ENCODE measurements around the gene CGB5.

The CGB5 gene

GRCh38 chr19:49017041-49017665 lies 26.5 kb upstream of the CGB5 start, which contains the start of gene LHB:
TSS of gene LHB (minus strand) at chr19:49017091. CDS start at chr19:49017081, 10 bp downstream.
- Histone ChIP-seq H3K4me1 (ENCODE audit: control insufficient read depth, insufficient read depth, low read length) (peaks cover 8% of the 10 kb centered on the region), H3K4me3 (ENCODE audit: low read depth, low read length) (peak within 1 kb of the TSS; percentile 24), H3K27ac (ENCODE audit: extremely low read depth, low read depth, low read length) (no peak within 1 kb of the TSS; the same call in 1 of the 2 replicates), H3K36me3 (ENCODE audit: control insufficient read depth in 2 of 2, insufficient read depth in 1 of 2, low read length in 2 of 2) (peaks cover 11 to 38% of the 10 kb centered on the region in 2 experiments; a peak in 2 of 3 replicates), H3K9me3 (ENCODE audit: control insufficient read depth, insufficient read depth, low read depth, low read length) (no peaks in the 10 kb centered on the region)
- no peak for TF ChIP-seq ZNF580 (tag by site-specific recombination; IDR thresholded peaks at IDR 0.05)
- TF ChIP-seq KLF9 (tag by site-specific recombination; IDR thresholded peaks at IDR 0.05; ENCODE audit: low read depth) = no peak
- TF ChIP-seq ZBTB11 (tag by site-specific recombination; conservative IDR thresholded peaks at IDR 0.05; ENCODE audit: low read depth) = no peak
- no peak for TF ChIP-seq TRIM28 (IDR thresholded peaks at IDR 0.05; ENCODE audit: borderline replicate concordance, low read length)
- no peak for TF ChIP-seq SCRT2 (tag by site-specific recombination; IDR thresholded peaks at IDR 0.05)
- TF ChIP-seq ZNF18 (tag by site-specific recombination; IDR thresholded peaks at IDR 0.05) = no peak
- no peak for TF ChIP-seq ZNF558 (tag by site-specific recombination; IDR thresholded peaks at IDR 0.05)
- TF ChIP-seq ZNF391 (tag by site-specific recombination; IDR thresholded peaks at IDR 0.05; ENCODE audit: borderline replicate concordance, low read depth) = no peak
- TF ChIP-seq EGR2 (tag by site-specific recombination; IDR thresholded peaks at IDR 0.05; ENCODE audit: low read depth) = no peak
- TF ChIP-seq ZNF704 (tag by site-specific recombination; IDR thresholded peaks at IDR 0.05) = no peak
- TF ChIP-seq ZNF837 (tag by site-specific recombination; IDR thresholded peaks at IDR 0.05) = no peak
- TF ChIP-seq ZNF529 (tag by site-specific recombination; IDR thresholded peaks at IDR 0.05; ENCODE audit: insufficient replicate concordance) = no peak
- TF ChIP-seq ZXDB (tag by site-specific recombination; IDR thresholded peaks at IDR 0.05) = no peak
- CTCF ChIA-PET = interaction anchor here (0.5 to 3.1 kb wide), 9 partner anchors 9 to 229 kb away, joined by 3 to 26 read pairs (median 4); partner anchors contain the start of gene CGB2
- POLR2A ChIA-PET = interaction anchor here (0.6 to 1.5 kb wide), 2 partner anchors 24 to 1582 kb away, joined by 7 to 8 read pairs; partner anchors contain the start of genes GYS1 and RUVBL2

GRCh38 chr19:49017666-49018351 lies 25.8 kb upstream of the CGB5 start:
- no peaks in the 10 kb centered on the region for H3K9me3 ChIP-seq (ENCODE audit: control insufficient read depth, insufficient read depth, low read depth, low read length)
- H3K27ac ChIP-seq (ENCODE audit: extremely low read depth, low read depth, low read length) = no peak overlapping the region; the same call in 1 of the 2 replicates
- CTCF ChIA-PET = interaction anchor here (0.6 to 3.1 kb wide), 12 partner anchors 9 to 229 kb away, joined by 3 to 26 read pairs (median 4); partner anchors contain the start of gene CGB2
- H3K4me1 ChIP-seq (ENCODE audit: control insufficient read depth, insufficient read depth, low read length) = peaks cover 8% of the 10 kb centered on the region
- peak overlapping the region; percentile 24 for H3K4me3 ChIP-seq (ENCODE audit: low read depth, low read length)
- peaks cover 8 to 32% of the 10 kb centered on the region in 2 experiments; a peak in 2 of 3 replicates for H3K36me3 ChIP-seq (ENCODE audit: control insufficient read depth in 2 of 2, insufficient read depth in 1 of 2, low read length in 2 of 2)
- POLR2A ChIA-PET = interaction anchor here (0.6 to 1.6 kb wide), 3 partner anchors 24 to 1583 kb away, joined by 5 to 8 read pairs (median 7); partner anchors contain the start of genes GYS1 and RUVBL2
- no peak for TF ChIP-seq ZBTB8A (tag by site-specific recombination; IDR thresholded peaks at IDR 0.05)
- no peak for TF ChIP-seq ZNF544 (tag by site-specific recombination; IDR thresholded peaks at IDR 0.05)
- TF ChIP-seq ZBTB44 (tag by site-specific recombination; IDR thresholded peaks at IDR 0.05) = no peak
- no peak for TF ChIP-seq MYNN (tag by site-specific recombination; IDR thresholded peaks at IDR 0.05; ENCODE audit: borderline replicate concordance)
- TF ChIP-seq ZNF585B (tag by site-specific recombination; IDR thresholded peaks at IDR 0.05) = no peak
- no peak for TF ChIP-seq ZBTB49 (tag by site-specific recombination; IDR thresholded peaks at IDR 0.05; ENCODE audit: low read depth)
- TF ChIP-seq WT1 (tag by site-specific recombination; IDR thresholded peaks at IDR 0.05) = no peak
- TF ChIP-seq ZNF510 (tag by site-specific recombination; IDR thresholded peaks at IDR 0.05; ENCODE audit: insufficient replicate concordance) = no peak
- no peak for TF ChIP-seq ZSCAN23 (tag by site-specific recombination; IDR thresholded peaks at IDR 0.05)
